Prostate gland (tissue), 2 donors: ENCODE results near the gene IL19. TPM values are rescaled to one million over a fixed set of nuclear protein-coding genes. Genes with fewer than 3 reads are reported as not detected.

Experiments
- DNase-seq: peaks from one replicate; pipeline ENCODE4 v3.0.0-alpha.2; 2019; ENCODE audit warnings: low spot score
- H3K27ac ChIP-seq, 2 donors: fragments of 200-600 bp; sonication (generic); 2 replicates each; pipeline ENCODE4 v1.5.1; 2017 to 2019
- H3K27me3 ChIP-seq: fragments of 200-600 bp; sonication (generic); replicated peaks from 2 replicates; pipeline ENCODE4 v1.5.1; 2019; ENCODE audit not compliant: insufficient read depth
- H3K36me3 ChIP-seq, 2 donors: fragments of 200-600 bp; sonication (generic); 1 replicate in 1 of 2; 2 replicates in 1 of 2; pipeline versions ENCODE4 v1.5.1 to v1.8.1; 2017 to 2019
- H3K4me1 ChIP-seq: fragments of 200-600 bp; sonication (generic); replicated peaks from 2 replicates; pipeline ENCODE4 v1.5.1; 2019
- H3K4me3 ChIP-seq, 2 donors: fragments of 200-600 bp; sonication (generic); 2 replicates each; pipeline ENCODE4 v1.5.1; 2017 to 2019
- H3K9me3 ChIP-seq: fragments of 200-600 bp; sonication (generic); 2 replicates; pipeline ENCODE4 v1.5.1; 2017
- POLR2A ChIP-seq: fragments of 450-650 bp; IDR thresholded peaks from one replicate; pipeline ENCODE4 v1.6.1; 2016; ENCODE audit warnings: antibody characterized with exemption, mild to moderate bottlenecking
- POLR2AphosphoS5 ChIP-seq: sonication (generic); formaldehyde crosslinking; IDR thresholded peaks from one replicate; pipeline ENCODE4 v1.6.1; 2017; ENCODE audit warnings: antibody characterized with exemption
- WGBS: methylation state at CpG from one replicate; pipeline ENCODE4 v1.1.5; 2018; 5-methylcytosine and 5-hydroxymethylcytosine counted together
- intact Hi-C: fragments of 100-400 bp; cut with DNase I; formaldehyde crosslinking; loops from one replicate; pipeline ENCODE4 v1.14.2; 2022
- total RNA-seq, 2 donors: library from RNA; depleted of rRNA; stranded (reverse); fragments of >200 nt; gene quantifications; one replicate each; pipeline ENCODE4 v1.1.0, GENCODE V29; 2016
- TF ChIP-seq, protein P1 (sequence below), 4 experiments: fragments of 200-600 bp in 2 of 4; fragments of 450-650 bp in 2 of 4; sonication (generic) in 2 of 4; IDR thresholded peaks; 1 replicate in 3 of 4; 2 replicates in 1 of 4; pipeline ENCODE4 v1.5.1; 2016 to 2019; ENCODE audit warnings: antibody characterized with exemption in 4 of 4, mild to moderate bottlenecking in 2 of 4, moderate library complexity in 2 of 4

The IL19 gene
- total RNA-seq, 2 donors from 2014 or later = not detected

GRCh38 chr1:206723805-206724472 is 46.6 kb upstream of the IL19 start:
- TF ChIP-seq, protein P1, sequence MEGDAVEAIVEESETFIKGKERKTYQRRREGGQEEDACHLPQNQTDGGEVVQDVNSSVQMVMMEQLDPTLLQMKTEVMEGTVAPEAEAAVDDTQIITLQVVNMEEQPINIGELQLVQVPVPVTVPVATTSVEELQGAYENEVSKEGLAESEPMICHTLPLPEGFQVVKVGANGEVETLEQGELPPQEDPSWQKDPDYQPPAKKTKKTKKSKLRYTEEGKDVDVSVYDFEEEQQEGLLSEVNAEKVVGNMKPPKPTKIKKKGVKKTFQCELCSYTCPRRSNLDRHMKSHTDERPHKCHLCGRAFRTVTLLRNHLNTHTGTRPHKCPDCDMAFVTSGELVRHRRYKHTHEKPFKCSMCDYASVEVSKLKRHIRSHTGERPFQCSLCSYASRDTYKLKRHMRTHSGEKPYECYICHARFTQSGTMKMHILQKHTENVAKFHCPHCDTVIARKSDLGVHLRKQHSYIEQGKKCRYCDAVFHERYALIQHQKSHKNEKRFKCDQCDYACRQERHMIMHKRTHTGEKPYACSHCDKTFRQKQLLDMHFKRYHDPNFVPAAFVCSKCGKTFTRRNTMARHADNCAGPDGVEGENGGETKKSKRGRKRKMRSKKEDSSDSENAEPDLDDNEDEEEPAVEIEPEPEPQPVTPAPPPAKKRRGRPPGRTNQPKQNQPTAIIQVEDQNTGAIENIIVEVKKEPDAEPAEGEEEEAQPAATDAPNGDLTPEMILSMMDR (IDR thresholded peaks at IDR 0.05) = no peak
- TF ChIP-seq POLR2AphosphoS5 (no peak), POLR2A (no peak)
- H3K27me3 ChIP-seq = no peaks in the 10 kb centered on the region
- no peaks in the 10 kb centered on the region for H3K9me3 ChIP-seq
- no peak for DNase-seq
- H3K4me3 ChIP-seq = no peak overlapping the region
- intact Hi-C loops = loop anchor here (5.0 kb wide), 1 partner anchor 37 kb away; no protein-coding TSS in a partner anchor
- no peak overlapping the region for H3K27ac ChIP-seq
- H3K4me1 ChIP-seq = no peaks in the 10 kb centered on the region
- 63% methylated on average over 12 of the region's 12 CpGs for WGBS
- no peaks in the 10 kb centered on the region for H3K36me3 ChIP-seq

GRCh38 chr1:206725109-206725963 is 45.2 kb upstream of the IL19 start:
- Histone ChIP-seq H3K27me3 (no peaks in the 10 kb centered on the region), H3K4me3 (no peak overlapping the region), H3K9me3 (no peaks in the 10 kb centered on the region), H3K4me1 (no peaks in the 10 kb centered on the region), H3K27ac (no peak overlapping the region), H3K36me3 (peaks cover 0 to 11% of the 10 kb centered on the region in 2 donors)
- TF ChIP-seq POLR2A (no peak), POLR2AphosphoS5 (no peak)
- TF ChIP-seq, protein P1 (IDR thresholded peaks at IDR 0.05) = peak in 3 of 4 experiments; percentile 18 to 36 (median 33)
- no peak for DNase-seq
- intact Hi-C loops = no loop called here
- 81% methylated on average over 9 of the region's 9 CpGs for WGBS

- no peaks in the 10 kb centered on the region for H3K27me3 ChIP-seq
- H3K9me3 ChIP-seq = no peaks in the 10 kb centered on the region
- no peak overlapping the region for H3K4me3 ChIP-seq
- no peaks in the 10 kb centered on the region for H3K4me1 ChIP-seq
- peaks cover 3 to 31% of the 10 kb centered on the region in 2 donors for H3K36me3 ChIP-seq
- TF ChIP-seq POLR2AphosphoS5 (no peak), POLR2A (no peak)
- TF ChIP-seq, protein P1 (IDR thresholded peaks at IDR 0.05) = no peak
- no peak for DNase-seq
- H3K27ac ChIP-seq = no peak overlapping the region
- intact Hi-C loops = no loop called here
- WGBS = 79% methylated on average over 8 of the region's 8 CpGs
Observed at GRCh38 chr1:206727981-206728696, 42.4 kb upstream of the IL19 start.

- 63% methylated on average over 9 of the region's 9 CpGs for WGBS
- TF ChIP-seq POLR2A = no peak
- TF ChIP-seq, protein P1 (IDR thresholded peaks at IDR 0.05) = no peak
- no peak for TF ChIP-seq POLR2AphosphoS5
- H3K36me3 ChIP-seq = peaks cover 3 to 31% of the 10 kb centered on the region in 2 donors
- no peak overlapping the region for H3K27ac ChIP-seq
- no peaks in the 10 kb centered on the region for H3K9me3 ChIP-seq
- no peak overlapping the region for H3K4me3 ChIP-seq
- intact Hi-C loops = no loop called here
- no peaks in the 10 kb centered on the region for H3K4me1 ChIP-seq
- DNase-seq = no peak
- no peaks in the 10 kb centered on the region for H3K27me3 ChIP-seq
Observed at GRCh38 chr1:206728697-206728987, 41.9 kb upstream of the IL19 start.
